Stimulated activated CD4-positive, alpha-beta T cell treated with anti-CD3 and anti-CD28 coated beads, Interleukin-15, amount 100 ng/mL, for 1 hour (primary cell): Measurements from ENCODE around the gene GRIK4.

Source experiments
- DNase-seq, 2 donors: peaks; one replicate each; pipeline ENCODE4 v3.0.0-alpha.2; 2020; ENCODE audit warnings: low read depth in 1 of 2, low spot score in 1 of 2

GRIK4 gene

GRCh38 chr11:120936356-120936755 lies 424.8 kb downstream of the GRIK4 start:
- DNase-seq: no peak

GRCh38 chr11:120937501-120937900 lies 426.0 kb downstream of the GRIK4 start:
- no peak for DNase-seq

DNA sequence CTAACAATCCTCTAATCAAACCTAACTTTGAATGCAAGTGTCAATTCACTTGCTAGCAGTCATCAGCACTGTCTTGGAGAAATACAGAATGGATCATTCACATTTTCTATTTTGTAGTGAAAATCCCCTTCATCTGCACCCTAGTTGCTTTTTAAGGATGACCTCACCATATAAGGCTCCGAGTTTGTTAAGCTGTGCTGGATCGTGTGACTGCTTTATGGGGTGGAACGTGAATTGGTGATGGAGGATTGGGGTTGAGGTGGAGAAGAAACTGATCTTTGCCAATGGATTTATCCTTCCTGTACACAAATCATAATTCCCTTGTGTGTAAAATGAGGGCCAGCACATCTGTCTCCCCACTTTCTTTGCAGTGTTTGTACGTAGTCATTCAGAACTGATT lies 426.7 kb downstream of the GRIK4 start:
- no peak for DNase-seq

- no peak for DNase-seq
These were observed 428.8 kb downstream of the GRIK4 start for GRCh38 chr11:120940160-120940848.

- DNase-seq: no peak
These were observed 429.5 kb downstream of the GRIK4 start for GRCh38 chr11:120941000-120941399.

DNA sequence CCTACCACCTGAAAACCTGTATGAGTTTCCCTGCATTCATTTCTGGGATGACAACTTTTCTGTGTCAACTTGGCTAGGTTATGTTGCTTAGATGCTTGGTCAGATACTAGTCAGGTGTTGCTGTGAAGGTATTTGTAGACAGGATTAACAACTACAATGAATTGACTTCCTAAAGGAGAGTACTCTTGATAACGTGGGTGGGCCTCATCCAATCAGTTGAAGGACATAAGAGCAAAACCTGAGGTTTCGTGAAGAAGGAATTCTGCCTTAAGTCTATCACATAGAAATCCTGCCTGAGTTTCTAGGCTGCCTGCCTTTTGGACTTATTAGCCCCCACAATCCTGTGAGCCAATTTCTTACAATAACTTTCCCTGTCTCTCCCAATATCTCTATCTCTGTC lies 431.2 kb downstream of the GRIK4 start:
- DNase-seq: no peak

GRCh38 chr11:120945042-120945441 lies 433.5 kb downstream of the GRIK4 start:
- no peak for DNase-seq

- no peak for DNase-seq
These were observed 439.3 kb downstream of the GRIK4 start for GRCh38 chr11:120950880-120951279.

- peak; percentile 22 to 36 for DNase-seq
These were observed 441.2 kb downstream of the GRIK4 start for GRCh38 chr11:120952461-120953434.

GRCh38 chr11:120954381-120954780 lies 442.8 kb downstream of the GRIK4 start:
- DNase-seq: no peak

DNA sequence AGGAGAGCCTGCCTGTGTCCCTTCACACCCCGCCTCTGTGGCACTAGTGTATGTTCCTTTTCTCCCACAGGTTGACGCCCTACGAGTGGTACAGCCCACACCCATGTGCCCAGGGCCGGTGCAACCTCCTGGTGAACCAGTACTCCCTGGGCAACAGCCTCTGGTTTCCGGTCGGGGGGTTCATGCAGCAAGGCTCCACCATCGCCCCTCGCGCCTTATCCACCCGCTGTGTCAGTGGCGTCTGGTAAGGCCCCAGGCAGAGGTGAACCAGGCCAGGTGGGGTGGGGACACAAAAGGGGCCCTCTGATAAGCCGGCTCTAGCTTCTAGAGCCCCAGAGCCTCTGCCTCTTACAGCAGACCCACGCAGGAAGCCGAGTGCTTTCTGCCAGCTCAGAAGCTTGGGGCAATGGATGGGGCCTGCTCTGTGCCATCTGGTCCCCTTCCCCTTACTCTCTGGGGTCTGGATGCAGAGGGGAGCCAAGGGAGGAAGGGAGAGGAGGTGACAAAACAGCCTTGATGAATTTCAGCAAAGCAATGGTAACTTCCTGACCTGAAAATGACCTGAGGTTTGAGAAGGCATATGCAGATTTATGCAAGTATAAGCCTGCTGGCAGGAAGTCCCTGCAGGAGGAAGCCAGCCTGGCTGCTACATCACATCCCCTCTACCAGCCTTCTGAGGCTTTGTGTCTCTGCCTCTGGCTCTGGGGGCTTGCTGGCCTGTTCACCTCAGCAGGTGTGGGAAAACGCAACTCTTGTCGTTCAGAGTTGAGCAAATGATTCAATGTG lies 445.4 kb downstream of the GRIK4 start:
- no peak for DNase-seq

- no peak for DNase-seq
These were observed 446.6 kb downstream of the GRIK4 start for GRCh38 chr11:120958185-120958584.

DNA sequence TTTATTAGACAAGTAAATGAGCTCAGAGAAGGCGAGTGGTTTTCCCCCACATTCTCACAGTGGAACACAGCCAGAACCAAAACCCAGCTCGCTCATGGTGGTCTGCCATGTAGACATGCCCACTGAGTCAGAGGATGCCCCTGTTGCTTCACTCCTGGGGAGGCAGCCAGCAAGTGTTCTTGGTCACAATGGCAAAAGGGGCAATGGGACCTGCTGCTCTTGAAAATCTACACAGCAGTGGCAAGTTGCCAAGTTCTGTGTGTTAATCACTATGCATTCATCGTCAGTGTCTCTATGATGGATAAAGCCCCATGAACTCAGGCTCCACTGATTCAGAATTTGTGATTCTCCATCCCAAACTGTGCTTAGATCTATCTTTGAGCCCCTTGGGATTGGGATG lies 447.6 kb downstream of the GRIK4 start:
- no peak for DNase-seq

GRCh38 chr11:120964857-120965256 lies 453.3 kb downstream of the GRIK4 start:
- no peak for DNase-seq

- no peak for DNase-seq
These were observed 455.3 kb downstream of the GRIK4 start for GRCh38 chr11:120966840-120967239.

DNA sequence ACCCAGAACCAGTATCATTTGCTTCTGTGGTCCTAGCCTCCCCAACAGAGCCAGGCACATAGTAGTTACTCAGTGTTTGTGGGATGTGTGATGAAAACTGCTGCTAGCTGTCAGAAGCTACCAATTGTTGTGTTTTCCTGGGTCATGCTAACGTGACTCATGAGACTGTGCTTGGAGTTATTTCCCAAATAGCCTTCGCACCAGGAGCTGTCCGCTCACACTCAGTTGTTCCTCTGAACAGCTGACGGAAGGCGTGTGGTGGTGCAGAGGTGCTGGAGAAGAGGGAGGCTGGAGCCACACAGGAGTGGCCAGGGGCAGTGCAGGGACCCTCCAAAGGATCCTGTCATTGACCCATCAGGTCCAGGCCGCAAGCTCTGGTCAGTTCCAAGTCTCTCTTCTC lies 458.4 kb downstream of the GRIK4 start:
- DNase-seq: no peak

GRCh38 chr11:120971825-120972224 lies 460.3 kb downstream of the GRIK4 start:
- no peak for DNase-seq

DNA sequence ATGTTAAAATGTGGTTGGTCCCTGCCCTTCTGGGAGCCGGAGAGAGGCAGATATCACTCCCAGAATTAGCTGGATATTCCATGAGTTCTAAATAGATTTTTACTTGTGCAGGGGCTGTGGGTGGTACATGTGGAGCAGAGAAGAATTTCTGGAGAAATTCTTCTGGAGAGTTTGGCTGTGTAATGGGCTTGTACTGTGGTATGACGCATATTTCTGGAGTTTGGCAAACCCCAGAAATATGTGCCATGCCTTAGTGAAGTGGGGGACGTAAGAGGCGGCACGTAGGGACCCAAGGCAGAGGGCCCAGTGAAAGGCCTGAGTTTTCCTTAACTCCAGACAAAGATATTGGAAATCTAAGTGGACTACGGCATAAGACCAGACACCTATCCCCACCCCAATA lies 461.1 kb downstream of the GRIK4 start:
- DNase-seq: no peak

- no peak for DNase-seq
These were observed 462.0 kb downstream of the GRIK4 start for GRCh38 chr11:120973501-120973900.

GRCh38 chr11:120974466-120974865 lies 462.9 kb downstream of the GRIK4 start:
- DNase-seq: no peak

GRCh38 chr11:120974965-120975364 lies 463.4 kb downstream of the GRIK4 start:
- no peak for DNase-seq
